Central memory CD8-positive, alpha-beta T cell (primary cell): Measurements from ENCODE around the gene UBE2D2.
A peak's percentile ranks its signal among the peaks of the same experiment; 100 is the strongest.

Source experiments
- ATAC-seq: fragments of 150-1000 bp; cut with Tn5 transposase; replicated peaks from 2 replicates; pipeline ENCODE4 v1.10.0; 2022; ENCODE audit warnings: mild to moderate bottlenecking, moderate FRiP score, moderate number of reproducible peaks; ENCODE audit not compliant: poor library complexity, severe bottlenecking; ENCODE audit errors: extremely low read depth
- DNase-seq, 2 donors: peaks; one replicate each; pipeline ENCODE4 v3.0.0; 2021; ENCODE audit warnings: low spot score in 2 of 2
- H3K27ac Mint-ChIP-seq: one replicate; pipeline ENCODE4 v1.8.0; 2022; ENCODE audit warnings: low read depth, mild to moderate bottlenecking, moderate library complexity, mixed read lengths
- H3K27me3 Mint-ChIP-seq: one replicate; pipeline ENCODE4 v1.8.0; 2022; ENCODE audit warnings: mixed read lengths
- H3K36me3 Mint-ChIP-seq: one replicate; pipeline ENCODE4 v1.8.0; 2022; ENCODE audit warnings: mild to moderate bottlenecking, moderate library complexity, mixed read lengths; ENCODE audit not compliant: insufficient read depth
- H3K4me1 Mint-ChIP-seq: one replicate; pipeline ENCODE4 v1.8.0; 2022; ENCODE audit warnings: mixed read lengths
- H3K4me3 Mint-ChIP-seq: one replicate; pipeline ENCODE4 v1.8.0; 2022; ENCODE audit warnings: mild to moderate bottlenecking, moderate library complexity, mixed read lengths
- H3K9me3 Mint-ChIP-seq: one replicate; pipeline ENCODE4 v1.8.0; 2022; ENCODE audit warnings: mixed read lengths

Gene UBE2D2

DNA sequence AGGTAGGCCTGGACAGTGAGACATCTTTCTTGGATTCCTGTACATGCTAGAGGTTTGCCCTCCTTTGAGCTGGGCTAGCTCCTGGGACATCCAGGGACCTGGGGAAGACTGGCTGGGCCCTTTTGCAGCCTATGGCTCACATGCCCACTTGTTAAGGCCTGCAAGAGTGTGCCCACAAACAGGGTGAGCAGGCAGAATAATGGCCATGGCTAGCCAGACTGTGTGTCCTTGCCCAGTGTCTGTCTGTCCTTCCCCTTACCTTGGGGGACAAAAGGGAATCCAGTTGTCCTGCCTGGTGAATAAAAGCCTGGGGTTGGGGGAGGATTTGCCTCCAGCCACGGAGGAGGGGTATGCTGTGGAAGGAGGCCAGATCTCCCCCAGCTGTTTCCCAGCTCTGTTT lies 74.1 kb downstream of the UBE2D2 start:
- Mint-ChIP-seq H3K4me3 (peak overlapping the region; percentile 75), H3K4me1 (peaks cover 49% of the 10 kb centered on the region), H3K27ac (peak overlapping the region; percentile 88), H3K9me3 (no peaks in the 10 kb centered on the region), H3K36me3 (peaks cover 19% of the 10 kb centered on the region), H3K27me3 (no peaks in the 10 kb centered on the region)
- ATAC-seq (no peak), DNase-seq (peak in 1 of 2 donors; percentile 12)

DNA sequence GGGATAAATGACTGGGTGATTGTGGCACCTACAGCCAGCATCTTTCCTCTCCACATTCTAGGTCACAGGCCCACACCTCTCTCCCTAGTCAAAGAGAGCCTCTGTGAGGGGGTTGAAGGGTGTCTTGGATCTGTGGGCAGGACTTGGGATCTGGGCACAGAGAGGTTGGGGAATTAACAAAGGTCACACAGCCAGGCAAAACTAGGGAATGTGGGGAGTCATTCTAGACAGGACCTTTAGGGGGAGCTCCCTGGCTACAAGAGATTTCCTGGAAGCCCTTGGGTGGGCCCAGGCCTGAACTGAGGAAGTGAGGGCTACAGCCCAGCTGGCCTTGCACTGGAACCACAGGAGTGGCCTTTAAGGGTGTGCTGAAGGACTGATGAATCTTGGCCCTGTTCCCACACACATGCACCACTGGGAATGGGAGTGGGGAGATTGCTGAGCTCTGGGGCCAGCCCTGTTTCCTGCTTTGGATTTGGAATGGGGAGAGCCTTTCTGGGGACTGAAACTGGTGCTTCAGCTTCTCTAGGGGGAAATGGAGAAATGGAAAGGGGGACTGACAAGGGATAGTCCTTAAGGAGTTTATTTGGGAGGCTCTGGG lies 74.6 kb downstream of the UBE2D2 start:
- H3K4me3 Mint-ChIP-seq = peak overlapping the region; percentile 75
- DNase-seq = peak in 1 of 2 donors; percentile 14
- no peaks in the 10 kb centered on the region for H3K9me3 Mint-ChIP-seq
- no peak for ATAC-seq
- H3K27me3 Mint-ChIP-seq = no peaks in the 10 kb centered on the region
- H3K4me1 Mint-ChIP-seq = peaks cover 53% of the 10 kb centered on the region
- H3K27ac Mint-ChIP-seq = peak overlapping the region; percentile 88
- peaks cover 18% of the 10 kb centered on the region for H3K36me3 Mint-ChIP-seq

DNA sequence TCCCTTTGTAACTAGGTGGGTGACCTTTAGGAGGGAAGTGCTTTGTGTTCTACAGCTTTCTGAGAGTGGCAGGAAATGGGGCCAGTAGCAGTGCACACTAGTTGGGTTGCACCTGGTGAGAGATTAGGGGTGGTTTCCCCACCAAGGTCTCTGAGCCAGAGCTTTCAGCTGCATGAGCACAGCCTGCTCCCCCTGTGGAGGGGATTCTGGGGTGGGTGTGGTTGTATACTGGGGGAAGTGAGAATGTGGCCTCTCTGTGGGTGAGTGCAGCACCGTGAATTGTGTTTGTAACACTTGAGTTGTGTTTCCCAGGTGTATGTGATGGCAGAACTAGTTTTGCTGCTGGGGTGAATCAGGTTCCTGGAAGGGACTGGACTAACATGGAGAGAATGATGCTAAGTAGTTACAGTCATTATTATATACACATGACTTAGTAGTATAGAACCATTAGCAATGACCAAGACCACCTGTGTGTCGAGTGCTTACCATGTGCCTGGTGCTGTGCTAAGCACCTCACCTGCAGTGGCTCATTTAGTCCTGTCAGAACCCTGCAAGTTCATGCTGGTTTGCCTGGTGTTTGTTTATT lies 75.2 kb downstream of the UBE2D2 start:
- Mint-ChIP-seq H3K9me3 (no peaks in the 10 kb centered on the region), H3K4me1 (peaks cover 53% of the 10 kb centered on the region), H3K36me3 (peaks cover 16% of the 10 kb centered on the region), H3K27me3 (no peaks in the 10 kb centered on the region), H3K27ac (peak overlapping the region; percentile 88), H3K4me3 (peak overlapping the region; percentile 75)
- ATAC-seq (peak; percentile 83), DNase-seq (peak; percentile 44 to 78)

DNA sequence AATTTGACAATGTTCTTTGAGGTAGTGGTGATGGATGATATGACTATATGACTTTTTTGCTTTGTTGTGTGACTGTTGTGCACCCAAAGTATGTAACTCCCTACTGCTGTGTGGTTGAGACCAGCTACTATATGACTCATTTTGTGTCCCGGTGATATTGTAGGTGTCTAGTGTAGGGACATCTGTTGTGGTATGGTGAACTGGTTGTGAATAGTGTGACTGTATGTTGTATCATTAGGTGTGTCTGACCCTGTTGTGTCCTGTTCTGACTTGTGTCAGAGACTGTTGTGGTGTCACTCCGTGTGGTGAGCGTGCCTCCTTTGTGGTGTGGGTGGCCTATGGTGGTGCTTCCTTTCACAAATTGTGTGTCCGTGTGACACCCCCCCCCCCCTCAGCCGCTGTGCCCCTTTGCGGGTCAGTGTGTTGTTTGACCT lies 75.9 kb downstream of the UBE2D2 start:
- H3K27me3 Mint-ChIP-seq = no peaks in the 10 kb centered on the region
- no peaks in the 10 kb centered on the region for H3K9me3 Mint-ChIP-seq
- ATAC-seq (peak; percentile 57), DNase-seq (peak; percentile 15 to 38)
- H3K27ac Mint-ChIP-seq = peak overlapping the region; percentile 88
- peaks cover 16% of the 10 kb centered on the region for H3K36me3 Mint-ChIP-seq
- peaks cover 53% of the 10 kb centered on the region for H3K4me1 Mint-ChIP-seq
- H3K4me3 Mint-ChIP-seq = peak overlapping the region; percentile 75

DNA sequence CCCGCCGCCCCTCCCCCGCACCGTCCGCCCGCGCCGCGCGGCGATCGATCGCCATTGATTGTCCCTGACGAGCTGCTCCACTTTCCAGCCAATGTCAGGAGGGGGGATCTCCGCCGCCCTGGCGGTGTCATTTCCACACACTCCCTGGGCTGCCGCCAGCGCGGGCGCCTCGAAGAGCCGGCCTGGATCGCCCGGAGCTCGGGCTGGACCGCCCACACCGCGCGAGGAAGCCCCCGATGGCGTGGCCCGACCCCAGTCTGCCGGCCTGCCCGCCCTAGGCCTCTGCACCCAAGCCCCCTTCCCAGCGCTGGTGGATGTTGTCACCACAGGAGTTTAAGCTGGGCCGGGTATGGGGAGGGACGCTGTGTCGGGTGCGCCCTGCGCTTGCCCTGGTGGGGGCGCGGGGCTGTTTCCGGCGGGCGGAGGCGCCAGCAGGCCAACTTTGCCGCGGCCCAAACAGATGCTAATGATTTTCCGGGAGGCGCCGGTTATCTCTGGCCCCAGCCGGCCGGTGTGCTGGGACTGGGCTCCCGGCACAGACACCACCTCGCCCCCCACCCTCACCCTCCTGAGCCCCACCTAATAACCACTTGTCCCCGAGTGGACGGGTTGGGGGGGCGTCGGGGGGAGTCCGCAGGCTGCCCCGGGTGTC lies 76.4 kb downstream of the UBE2D2 start:
- H3K9me3 Mint-ChIP-seq = no peaks in the 10 kb centered on the region
- ATAC-seq (no peak), DNase-seq (peak; percentile 35 to 50)
- peak overlapping the region; percentile 88 for H3K27ac Mint-ChIP-seq
- peak overlapping the region; percentile 75 for H3K4me3 Mint-ChIP-seq
- no peaks in the 10 kb centered on the region for H3K27me3 Mint-ChIP-seq
- H3K4me1 Mint-ChIP-seq = peaks cover 53% of the 10 kb centered on the region
- H3K36me3 Mint-ChIP-seq = peaks cover 16% of the 10 kb centered on the region

GRCh38 chr5:139638090-139638735 lies 77.1 kb downstream of the UBE2D2 start:
- no peak for ATAC-seq
- H3K4me3 Mint-ChIP-seq = peak overlapping the region; percentile 75
- H3K27ac Mint-ChIP-seq = peak overlapping the region; percentile 88
- peaks cover 16% of the 10 kb centered on the region for H3K36me3 Mint-ChIP-seq
- H3K4me1 Mint-ChIP-seq = peaks cover 50% of the 10 kb centered on the region
- no peaks in the 10 kb centered on the region for H3K27me3 Mint-ChIP-seq
- DNase-seq = no peak
- H3K9me3 Mint-ChIP-seq = no peaks in the 10 kb centered on the region

GRCh38 chr5:139638736-139639618 lies 77.8 kb downstream of the UBE2D2 start:
- no peaks in the 10 kb centered on the region for H3K9me3 Mint-ChIP-seq
- peak overlapping the region; percentile 75 for H3K4me3 Mint-ChIP-seq
- peaks cover 49% of the 10 kb centered on the region for H3K4me1 Mint-ChIP-seq
- H3K27ac Mint-ChIP-seq = peak overlapping the region; percentile 27
- H3K36me3 Mint-ChIP-seq = peaks cover 16% of the 10 kb centered on the region
- DNase-seq (no peak), ATAC-seq (no peak)
- no peaks in the 10 kb centered on the region for H3K27me3 Mint-ChIP-seq

DNA sequence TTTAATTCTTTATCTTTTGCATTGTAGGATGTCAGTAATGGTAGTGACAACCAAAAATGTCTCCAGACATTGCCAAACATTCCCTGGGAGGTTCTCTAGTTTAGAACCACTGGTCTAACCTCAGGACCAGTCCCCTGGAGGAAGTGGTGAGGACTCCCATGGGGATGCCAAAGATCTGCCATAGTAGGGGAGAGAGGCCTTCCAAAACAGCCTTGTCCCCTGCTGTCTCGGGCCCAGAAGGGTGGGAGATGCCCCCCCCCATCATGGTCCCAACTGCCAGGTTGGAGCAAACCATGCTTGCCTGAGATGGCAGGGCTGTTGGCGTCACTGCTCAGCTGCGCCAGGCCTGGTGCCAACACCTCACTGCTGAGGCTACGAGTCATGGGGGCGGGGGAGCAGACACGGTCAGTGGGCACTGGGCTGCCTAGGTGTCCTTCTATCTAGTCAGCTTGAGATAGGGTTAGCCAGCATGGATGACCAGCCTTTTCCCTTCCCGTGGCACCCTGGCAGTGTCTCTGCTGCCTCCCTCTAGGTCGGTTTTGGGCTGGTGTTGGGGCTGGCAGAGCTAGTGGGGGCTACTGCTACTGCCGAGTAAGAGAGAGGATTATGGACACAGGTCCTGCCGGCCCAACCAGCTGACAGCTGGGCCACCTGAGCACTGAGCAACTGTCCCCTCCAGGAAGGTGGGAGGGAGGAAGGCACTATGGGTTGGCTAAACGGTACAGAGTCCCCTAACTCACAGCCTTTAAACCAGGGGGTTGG lies 78.7 kb downstream of the UBE2D2 start:
- peaks cover 16% of the 10 kb centered on the region for H3K36me3 Mint-ChIP-seq
- no peaks in the 10 kb centered on the region for H3K27me3 Mint-ChIP-seq
- no peak overlapping the region for H3K4me3 Mint-ChIP-seq
- H3K27ac Mint-ChIP-seq = no peak overlapping the region
- DNase-seq (no peak), ATAC-seq (no peak)
- H3K9me3 Mint-ChIP-seq = no peaks in the 10 kb centered on the region
- peaks cover 56% of the 10 kb centered on the region for H3K4me1 Mint-ChIP-seq

DNA sequence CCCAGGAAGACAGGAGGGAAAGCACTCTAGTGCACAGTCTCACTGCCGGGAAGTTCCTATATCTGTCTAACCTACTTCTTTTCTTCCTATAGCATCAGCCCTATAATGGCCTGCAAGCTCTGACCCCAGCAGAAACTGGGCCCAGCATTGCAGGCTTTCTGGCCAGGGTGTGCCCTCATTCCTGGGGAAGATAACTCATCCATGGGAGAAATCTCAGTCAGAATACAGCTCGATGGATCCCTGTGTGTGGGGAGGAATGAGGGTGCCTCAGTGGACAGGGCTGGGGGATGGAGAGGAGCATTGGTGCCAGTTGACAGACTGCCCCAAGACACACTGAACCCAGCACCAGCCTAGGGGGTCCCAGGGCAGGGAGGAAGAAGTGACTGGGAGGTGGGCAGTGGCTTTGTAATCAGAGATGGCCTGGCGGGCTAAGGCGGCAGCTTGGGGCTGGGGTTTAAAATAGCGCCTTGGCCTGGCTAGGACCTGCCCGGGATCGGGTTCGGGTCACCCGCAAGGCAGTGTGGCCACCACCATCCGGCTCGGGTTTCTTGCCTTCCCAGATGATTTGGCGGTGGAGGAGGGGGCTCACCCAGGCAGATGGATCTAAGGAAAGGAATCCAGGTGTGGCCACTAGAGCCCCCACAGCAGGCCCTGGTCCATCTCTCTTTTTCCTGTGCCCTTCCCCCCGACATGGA lies 79.4 kb downstream of the UBE2D2 start:
- ATAC-seq (no peak), DNase-seq (no peak)
- H3K4me3 Mint-ChIP-seq = no peak overlapping the region
- H3K4me1 Mint-ChIP-seq = peaks cover 55% of the 10 kb centered on the region
- H3K27ac Mint-ChIP-seq = no peak overlapping the region
- peaks cover 16% of the 10 kb centered on the region for H3K36me3 Mint-ChIP-seq
- no peaks in the 10 kb centered on the region for H3K9me3 Mint-ChIP-seq
- no peaks in the 10 kb centered on the region for H3K27me3 Mint-ChIP-seq

DNA sequence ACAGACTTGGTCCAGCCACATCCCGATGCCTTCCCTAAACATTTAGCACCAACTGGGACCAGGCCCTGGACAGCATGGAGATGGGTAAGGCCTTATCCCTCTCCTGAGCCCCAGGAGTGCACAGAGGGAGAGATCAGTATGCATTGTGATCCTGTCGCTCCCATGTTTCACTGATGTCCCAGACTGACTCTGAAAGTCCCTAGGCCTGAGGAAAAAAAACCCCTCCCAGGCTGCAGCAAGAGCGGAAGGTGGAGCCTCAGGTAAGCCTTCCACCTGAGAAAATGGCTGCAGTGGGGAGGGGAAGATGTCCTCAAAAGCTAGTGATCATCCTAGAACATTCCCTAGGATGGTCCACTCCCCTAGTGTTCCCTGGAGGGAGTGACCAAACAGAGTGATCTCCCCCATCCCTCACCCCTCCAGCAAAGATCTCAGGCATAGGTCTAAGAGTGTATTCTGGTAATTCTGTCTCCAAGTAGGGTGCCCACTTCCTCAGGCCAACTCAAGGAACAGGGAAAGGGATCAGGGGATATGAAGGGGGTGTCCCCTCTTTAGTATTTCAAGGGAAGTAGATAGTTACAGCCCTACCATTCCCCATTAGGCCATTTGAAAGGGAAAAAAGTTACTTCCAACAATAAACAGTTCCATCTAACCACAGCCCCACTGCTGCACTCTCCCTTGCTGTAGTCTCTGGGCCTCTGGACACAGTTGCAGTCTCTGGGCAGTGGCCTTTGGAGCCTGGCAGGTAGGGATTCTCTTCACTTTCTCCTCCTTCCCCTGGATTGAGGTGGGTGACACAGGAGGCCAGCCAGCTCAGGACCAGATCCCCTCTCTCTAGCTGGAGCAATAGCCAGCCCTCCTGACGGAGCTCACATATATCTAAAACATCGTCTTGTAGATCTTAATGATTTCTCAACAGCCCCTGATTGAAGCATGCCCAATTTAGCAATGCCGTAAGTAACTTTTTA lies 80.3 kb downstream of the UBE2D2 start:
- no peaks in the 10 kb centered on the region for H3K9me3 Mint-ChIP-seq
- no peaks in the 10 kb centered on the region for H3K27me3 Mint-ChIP-seq
- H3K4me3 Mint-ChIP-seq = no peak overlapping the region
- H3K27ac Mint-ChIP-seq = no peak overlapping the region
- H3K4me1 Mint-ChIP-seq = peaks cover 47% of the 10 kb centered on the region
- ATAC-seq (no peak), DNase-seq (no peak)
- H3K36me3 Mint-ChIP-seq = peaks cover 13% of the 10 kb centered on the region
